Loucy (cell line): ENCODE results near the gene IL21R.

Source experiments
- CTCF ChIP-seq: fragments of 200-600 bp; sonication (generic); conservative IDR thresholded peaks from 2 replicates; pipeline ENCODE4 v1.5.1; 2014; ENCODE audit warnings: mild to moderate bottlenecking, antibody characterized with exemption, low read length
- EZH2phosphoT487 ChIP-seq: fragments of 200-600 bp; IDR thresholded peaks from 2 replicates; pipeline ENCODE4 v1.6.1; 2018; ENCODE audit warnings: antibody characterized with exemption, mild to moderate bottlenecking, moderate library complexity, borderline replicate concordance

DNA sequence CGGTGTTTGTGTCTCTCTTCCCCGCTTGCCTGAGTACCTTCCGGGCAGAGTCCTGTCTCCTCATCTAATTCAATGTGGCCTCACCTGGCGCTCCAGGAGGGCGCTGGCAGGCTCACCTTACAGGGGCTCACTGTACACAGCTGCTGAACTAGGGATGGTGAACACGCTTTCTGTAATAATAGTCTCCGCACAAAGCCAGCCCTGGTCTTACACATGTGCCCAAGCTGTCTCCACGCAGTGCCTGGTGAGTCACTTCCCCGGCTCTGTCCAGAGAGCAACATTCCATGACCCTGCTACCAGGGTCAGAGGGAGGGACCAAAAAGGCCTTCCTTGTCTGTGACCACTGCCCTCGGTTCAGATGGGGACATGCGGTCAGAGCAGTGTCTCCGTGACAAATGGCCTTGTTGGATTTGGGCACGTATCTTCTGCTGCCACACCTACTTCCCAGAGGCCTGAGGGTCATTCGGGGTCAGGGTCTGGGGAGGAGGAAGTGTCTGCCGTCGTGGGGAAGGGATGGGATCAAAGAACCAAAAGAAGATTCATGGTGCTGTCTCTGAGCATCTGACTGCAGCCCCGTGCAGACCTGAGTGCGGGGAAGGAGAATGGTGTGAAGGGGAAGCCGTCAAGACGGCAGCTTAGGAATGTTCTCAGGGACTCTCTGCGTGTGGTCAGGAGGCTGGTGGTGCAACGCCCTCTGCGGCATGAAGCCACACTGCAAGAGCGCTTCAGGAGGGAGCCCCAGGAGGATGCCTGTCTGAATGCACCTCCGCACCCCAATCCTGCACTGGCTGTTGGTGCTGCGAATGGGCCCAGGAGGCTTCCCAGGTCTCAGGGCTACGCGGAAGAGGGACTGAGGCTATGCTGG lies 68.8 kb downstream of the IL21R start:
- TF ChIP-seq CTCF (no peak), EZH2phosphoT487 (no peak)
